MM.1S (cell line): Measurements from ENCODE around the gene EFCAB12.

ENCODE experiments used
- CTCF ChIP-seq: fragments of 300-600 bp; sonication (generic); IDR thresholded peaks from 2 replicates; pipeline ENCODE4 v1.5.1; 2016; ENCODE audit warnings: antibody characterized with exemption, low read length, mixed read lengths
- EZH2phosphoT487 ChIP-seq: fragments of 300-600 bp; sonication (generic); IDR thresholded peaks from 2 replicates; pipeline ENCODE4 v1.6.1; 2018; ENCODE audit warnings: antibody characterized with exemption, low read length

- no peak for TF ChIP-seq CTCF
- no peak for TF ChIP-seq EZH2phosphoT487
Observed at GRCh38 chr3:129441215-129441614, 12.8 kb upstream of the EFCAB12 start.
